Adrenal gland (tissue), 5 donors: ENCODE measurements around the gene ALDOC.

Source experiments
- CTCF ChIP-seq, 6 experiments: fragments of 450-650 bp in 4 of 6; fragments of 200-600 bp in 2 of 6; sonication (generic) in 1 of 6; IDR thresholded peaks; 1 replicate in 5 of 6; 2 replicates in 1 of 6; pipeline versions ENCODE4 v1.5.1 to v1.8.0; 2016 to 2021; ENCODE audit warnings: antibody characterized with exemption in 6 of 6, mild to moderate bottlenecking in 2 of 6, moderate library complexity in 1 of 6
- POLR2A ChIP-seq, 2 donors: fragments of 450-650 bp; IDR thresholded peaks; one replicate each; pipeline ENCODE4 v1.6.1; 2017; ENCODE audit warnings: antibody characterized with exemption in 2 of 2, mild to moderate bottlenecking in 2 of 2, moderate library complexity in 1 of 2
- donor health status: DM: no; HTN: no; CAD: no.

GRCh38 chr17:28612936-28613872 is 36.5 kb upstream of the ALDOC start:
- peak; percentile 27 to 66 (median 56) for TF ChIP-seq CTCF (IDR thresholded peaks at IDR 0.05)
- TF ChIP-seq POLR2A (IDR thresholded peaks at IDR 0.05) = no peak
